Measurements from ENCODE around the gene TC2N.
"Not testable (repeated sequence)": the region's sequence is repeated elsewhere in the genome, so short reads cannot be mapped to it uniquely, and the experiment has no call there.

TC2N gene

DNA sequence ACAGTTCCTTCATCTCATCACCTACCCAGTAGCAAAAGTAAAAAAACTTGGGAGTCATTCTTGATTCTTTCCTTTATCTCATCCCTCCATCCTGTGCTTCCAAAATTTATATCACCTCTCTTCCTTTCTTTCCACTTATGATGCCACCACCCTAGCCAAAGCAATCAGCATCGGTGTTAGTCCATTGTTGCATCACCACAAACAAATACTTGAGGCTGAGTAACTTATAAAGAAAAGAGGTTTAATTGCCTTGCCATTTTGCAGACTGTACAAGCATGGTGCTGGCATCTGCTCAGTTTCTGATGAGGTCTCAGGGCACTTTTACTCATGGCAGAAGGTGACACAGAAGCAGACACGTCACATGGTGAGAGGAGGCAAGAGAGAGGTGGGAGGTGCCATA, 115.6 kb downstream of the TC2N start:
- no peak for DNase-seq

DNA sequence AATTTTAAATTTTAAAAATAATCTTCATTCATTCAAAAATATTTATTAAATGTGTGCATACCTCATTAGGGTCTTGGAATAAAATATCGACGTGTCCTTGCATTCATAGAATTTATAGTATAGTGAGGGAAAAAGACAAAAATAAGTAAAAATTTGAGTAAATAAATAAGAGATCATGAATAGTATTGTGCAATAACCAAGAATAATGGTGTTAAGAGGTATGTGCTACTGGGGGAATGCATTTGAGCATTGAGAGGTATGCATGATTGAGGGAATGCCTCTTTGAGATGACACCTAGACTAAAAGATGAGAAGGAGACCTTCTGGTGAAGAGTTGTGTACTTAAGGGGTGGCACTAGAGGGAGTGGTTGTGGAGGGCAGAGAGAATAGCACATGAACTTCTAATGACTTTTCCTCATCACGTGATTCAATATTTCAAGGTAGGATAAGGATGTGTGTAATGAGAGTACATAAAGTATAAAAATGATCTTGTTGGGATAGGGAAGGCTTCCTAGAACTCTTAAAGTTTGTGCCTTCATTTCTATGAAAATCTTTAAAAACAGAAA, 116.6 kb downstream of the TC2N start:
- no peak for DNase-seq

DNA sequence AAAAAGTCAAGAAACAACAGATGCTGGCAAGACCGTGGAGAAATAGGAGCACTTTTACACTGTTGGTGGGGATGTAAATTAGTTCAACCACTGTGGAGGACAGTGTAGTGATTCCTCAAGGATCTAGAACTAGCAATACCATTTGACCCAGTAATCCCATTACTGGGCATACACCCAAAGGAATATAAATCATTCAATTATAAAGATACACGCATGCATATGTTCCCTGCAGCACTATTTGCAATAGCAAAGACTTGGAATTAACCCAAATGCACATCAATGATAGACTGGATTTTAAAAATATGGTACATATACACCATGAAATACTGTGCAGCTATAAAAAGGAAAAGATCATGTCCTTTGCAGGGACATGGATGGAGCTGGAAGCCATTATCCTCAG, 117.5 kb downstream of the TC2N start:
- DNase-seq = no peak

DNA sequence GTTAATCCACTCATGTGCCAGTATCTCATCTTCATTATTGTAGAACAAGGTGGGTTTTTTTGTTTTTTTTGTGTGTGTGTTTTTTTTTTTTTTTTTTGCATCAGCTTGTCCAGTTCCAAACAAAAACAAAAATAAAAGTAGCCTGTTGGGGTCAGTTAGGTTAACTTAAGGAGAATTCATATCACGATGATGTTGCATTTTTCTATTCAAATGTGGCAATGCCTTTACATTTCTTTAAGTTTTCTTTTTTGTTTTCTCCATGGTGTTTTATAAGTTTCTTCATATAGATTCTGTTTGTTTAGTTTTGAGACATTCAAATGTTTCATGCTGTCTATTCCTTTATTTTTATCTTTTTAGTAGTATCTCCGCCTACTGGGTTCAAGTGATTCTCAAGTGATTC, 119.3 kb downstream of the TC2N start:
- no peak for DNase-seq

DNA sequence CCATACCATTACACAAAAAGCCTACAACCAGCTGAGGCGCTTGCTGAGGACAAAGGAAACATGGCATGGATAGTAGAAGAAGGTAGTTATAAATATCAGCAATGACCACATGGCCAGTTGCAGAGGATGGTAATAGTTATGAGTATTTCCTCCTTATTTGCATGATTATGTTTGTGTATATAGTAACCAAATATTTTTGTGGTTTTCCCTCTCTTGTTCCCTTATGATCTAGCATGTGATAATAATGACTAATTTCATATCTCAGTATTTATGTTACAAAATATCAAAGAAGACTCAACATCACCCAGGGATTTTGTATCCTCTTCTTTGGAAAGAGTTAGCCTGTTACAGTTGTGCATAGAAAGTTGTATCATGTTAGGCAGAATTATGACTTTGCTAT, 122.0 kb downstream of the TC2N start:
- DNase-seq = no peak

DNA sequence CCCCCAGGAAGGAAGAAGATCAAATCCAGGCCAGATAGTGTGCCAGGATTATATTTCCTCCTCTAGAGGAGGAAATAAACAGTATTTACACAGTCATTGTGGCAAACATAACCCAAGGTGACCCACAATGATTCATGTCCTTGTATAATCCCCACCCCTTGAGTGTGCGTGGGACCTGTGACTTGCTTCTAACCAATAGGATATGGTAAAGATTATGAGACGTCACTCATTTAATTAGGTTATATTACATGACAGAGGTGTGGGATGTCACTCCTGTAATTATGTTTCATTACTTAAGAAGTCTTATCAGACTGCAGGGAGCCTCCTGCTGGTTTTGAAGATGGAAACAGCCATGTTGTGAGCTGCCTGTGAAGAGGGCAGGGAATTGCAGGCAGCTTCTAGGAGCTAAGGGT, 123.3 kb downstream of the TC2N start:
- DNase-seq = no peak

DNA sequence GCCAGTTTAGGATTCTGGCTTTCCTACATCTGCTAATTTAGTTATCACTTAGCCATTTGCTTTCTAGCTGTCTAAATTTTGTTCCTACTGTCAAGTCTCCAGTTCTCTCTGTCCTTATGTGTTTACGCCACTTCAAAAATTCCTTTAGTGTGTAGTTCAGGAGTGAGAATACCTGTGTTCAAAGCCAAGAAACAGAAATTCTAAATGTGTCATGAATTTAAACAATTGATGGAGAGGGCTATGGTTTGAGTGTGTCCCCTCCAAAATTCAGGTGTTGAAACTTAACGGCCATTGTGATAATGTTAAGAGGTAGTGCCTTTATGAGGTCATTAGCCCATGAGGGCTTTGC, 124.1 kb downstream of the TC2N start:
- DNase-seq = no peak

DNA sequence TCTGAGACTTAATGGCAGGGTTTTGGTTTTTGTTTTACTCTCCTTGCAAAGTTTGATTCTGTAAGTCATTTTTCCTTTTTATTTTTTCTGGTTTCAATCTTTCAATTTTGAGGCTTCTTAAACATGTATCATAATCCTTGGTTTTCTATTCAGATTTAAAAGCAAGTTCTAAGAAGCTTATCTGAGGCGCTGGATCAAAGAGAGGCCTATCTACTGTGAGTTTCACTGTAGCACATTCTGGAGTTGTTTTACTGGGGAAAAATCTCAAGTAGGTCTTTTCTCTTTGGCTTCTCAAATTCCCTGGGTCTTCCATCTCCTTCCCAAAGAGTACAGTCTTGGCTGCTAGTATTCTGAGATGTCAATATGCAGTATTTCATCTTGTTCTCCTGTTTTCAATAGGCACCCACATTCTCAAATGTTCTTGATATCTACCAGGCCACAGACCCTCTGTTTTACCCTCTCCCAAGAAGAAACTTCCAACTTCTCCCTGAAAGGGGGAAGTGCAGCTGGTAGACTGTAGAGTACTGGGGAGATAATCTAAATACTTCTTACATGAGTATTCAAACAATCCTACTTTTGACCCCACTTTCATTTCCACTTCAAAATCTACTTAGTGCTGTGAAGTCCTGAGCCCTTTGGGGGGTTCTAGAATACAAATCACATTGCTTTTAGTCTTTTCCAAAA, 124.6 kb downstream of the TC2N start:
- DNase-seq = no peak

DNA sequence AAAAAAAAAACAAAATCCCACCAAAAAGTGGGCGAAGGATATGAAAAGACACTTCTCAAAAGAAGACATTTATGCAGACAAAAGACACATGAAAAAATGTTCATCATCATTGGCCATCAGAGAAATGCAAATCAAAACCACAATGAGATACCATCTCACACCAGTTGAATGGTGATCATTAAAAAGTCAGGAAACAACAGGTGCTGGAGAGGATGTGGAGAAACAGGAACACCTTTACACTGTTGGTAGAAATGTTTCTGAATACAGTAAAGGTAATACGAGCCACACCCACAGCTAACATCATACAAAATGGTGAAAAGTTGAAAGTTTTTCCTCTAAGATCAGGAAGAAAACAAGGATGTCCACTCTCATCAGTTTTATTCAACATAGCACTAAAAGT, 127.5 kb downstream of the TC2N start:
- not testable (repeated sequence) for DNase-seq

DNA sequence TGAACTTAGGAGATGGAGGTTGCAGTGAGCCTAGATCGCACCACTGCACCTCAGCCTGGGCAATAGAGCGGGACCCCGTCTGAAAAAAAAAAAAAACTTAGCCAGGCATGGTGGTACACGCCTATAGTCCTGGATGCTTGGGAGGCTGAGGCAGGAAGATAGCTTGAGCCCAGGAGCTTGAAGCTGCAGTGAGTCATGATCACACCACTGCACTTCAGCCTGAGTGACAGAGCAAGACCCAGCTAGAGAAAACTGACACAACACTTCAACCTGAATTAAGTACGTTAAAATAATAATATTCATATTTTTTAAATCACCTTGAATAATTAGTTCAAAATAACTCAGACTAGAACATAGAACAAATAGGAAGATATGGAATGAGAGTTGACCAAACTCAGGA, 129.7 kb downstream of the TC2N start:
- DNase-seq = no peak

DNA sequence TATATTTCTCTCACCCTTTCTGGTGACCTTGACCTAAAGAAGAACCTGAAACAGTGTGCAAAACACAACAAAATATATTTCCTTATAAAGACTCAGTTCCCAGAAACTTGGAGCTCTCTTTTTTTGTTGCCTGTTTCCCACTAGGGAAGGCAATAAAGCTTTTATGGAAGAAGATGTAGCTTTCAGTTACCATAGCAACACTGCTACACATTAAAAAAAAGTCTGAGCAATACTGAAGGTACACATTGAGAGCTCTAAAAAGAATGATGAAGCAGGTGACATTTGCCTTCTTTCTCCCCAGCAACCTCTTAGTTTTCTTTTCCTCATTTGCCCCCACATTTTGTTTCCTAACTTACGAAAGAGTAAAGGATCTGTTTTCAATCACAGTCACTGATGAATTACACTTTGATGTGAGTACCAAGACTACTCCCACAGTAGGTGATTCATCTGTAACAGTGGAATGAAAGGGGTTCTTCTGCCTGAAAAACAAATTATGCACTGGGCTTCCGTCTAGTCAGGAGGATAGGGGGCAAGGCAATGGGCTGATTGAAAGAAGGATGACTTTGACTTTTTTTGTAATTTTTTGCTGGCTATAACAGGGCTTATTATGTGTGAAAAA, 134.4 kb downstream of the TC2N start:
- DNase-seq = no peak

DNA sequence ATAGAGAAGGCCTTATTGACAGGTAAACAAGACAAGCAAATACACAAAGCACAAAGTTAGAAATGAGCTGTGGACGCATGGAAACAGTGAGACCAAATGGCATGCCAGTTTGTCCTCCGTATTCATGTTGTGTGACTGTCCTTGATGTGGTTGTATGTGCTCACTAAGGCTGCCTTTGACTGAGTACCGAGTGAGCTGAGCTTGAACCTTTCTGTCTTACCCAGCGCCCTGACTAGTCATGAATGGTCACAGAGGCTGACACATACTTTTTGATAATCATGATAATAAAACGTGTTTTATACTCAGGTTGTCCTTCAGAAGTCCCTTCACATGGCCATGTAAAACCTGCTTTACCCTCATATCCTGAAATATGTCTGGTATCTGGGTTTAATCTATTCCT, 134.9 kb downstream of the TC2N start:
- no peak for DNase-seq

DNA sequence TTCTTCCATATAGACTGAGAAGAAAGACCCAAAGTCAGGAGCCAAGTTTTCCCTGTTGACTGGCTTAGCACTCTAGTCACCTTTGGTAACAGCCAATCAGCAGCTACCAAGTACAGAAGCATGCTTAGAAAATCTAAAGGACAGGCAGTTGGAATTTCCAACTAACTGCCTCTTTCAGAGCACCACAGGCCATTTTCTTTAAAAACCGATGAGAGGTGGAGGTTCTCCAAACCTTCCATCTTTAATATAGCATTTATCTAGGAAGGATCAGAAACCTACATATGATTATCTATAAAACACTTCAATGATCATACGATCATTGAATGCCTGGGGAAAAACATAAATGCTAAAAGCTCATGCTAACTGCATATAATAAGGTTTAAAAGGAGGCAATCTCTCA, 135.3 kb downstream of the TC2N start, which contains the start of gene CATSPERB:
TSS of gene CATSPERB (minus strand) at position 101 of the 400 bp plus-strand sequence. CDS start 2,607 bp downstream, outside the sequence.
- DNase-seq = no peak

DNA sequence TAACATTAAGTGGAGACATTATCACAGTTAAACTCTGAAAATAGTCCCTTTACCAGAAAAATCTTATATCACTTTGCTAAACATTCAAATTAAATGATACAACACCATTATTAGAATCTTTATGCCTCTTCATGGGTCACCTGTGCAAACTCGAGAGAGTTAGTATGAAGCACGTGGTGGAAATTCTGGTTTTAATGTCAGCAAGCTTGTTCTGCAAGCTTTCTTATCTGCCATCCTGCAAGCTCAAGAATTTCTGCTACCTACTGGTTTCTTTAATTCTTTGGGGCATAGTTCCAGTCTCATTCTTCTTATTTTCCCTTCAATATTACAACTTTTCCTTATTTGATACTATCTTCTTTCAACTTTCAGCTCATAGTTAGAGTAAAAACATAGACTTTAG, 136.3 kb downstream of the TC2N start:
- no peak for DNase-seq

DNA sequence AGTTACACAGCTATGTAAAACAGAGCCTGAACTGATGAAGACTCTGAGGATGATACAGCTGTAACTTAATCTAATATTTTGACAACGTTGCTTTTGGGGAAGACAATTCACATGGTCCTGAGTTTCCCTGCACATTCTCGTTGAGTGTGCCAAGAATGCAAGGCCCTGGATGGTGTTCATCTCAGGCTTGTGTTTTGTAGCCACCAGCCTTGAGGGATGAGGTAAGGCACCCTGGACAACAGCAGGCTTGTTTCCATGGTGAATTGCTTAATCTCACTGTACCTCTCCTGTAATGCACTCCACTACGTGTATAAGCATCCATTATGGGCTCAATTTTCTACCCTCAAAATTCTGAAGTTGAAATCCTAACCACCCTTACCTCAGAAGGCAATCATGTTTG, 137.6 kb downstream of the TC2N start:
- no peak for DNase-seq
